ENCODE results near the gene YY1. TPM values are rescaled to one million over a fixed set of nuclear protein-coding genes. Genes with fewer than 3 reads are reported as not detected.

YY1 gene
- total RNA-seq: 37.8 and 39.7 TPM in 2 replicates

GRCh38 chr14:100238419-100239210 is at the start of gene YY1:
YY1 (plus strand) TSS chr14:100239144; CDS start chr14:100239245, 101 bp downstream.

GRCh38 chr14:100306101-100306997 is 67.4 kb downstream of the YY1 start, which contains the start of gene SLC25A29:
SLC25A29 (minus strand) TSS chr14:100306444; CDS start chr14:100306232, 212 bp downstream.

GRCh38 chr14:100323121-100323941 is 84.4 kb downstream of the YY1 start, which contains the start of gene SLC25A47:
SLC25A47 (plus strand) TSS chr14:100323339; CDS start chr14:100323415, 76 bp downstream.

Other genes with a start within 250 kb of the YY1 start
- gene EVL, start 173.7 kb upstream of the YY1 start, total RNA-seq: 5.0 and 13.2 TPM in 2 replicates
- gene DEGS2, start 79.5 kb upstream of the YY1 start, total RNA-seq: under 0.01 and 0.28 TPM in 2 replicates
- gene SLC25A29, start 67.3 kb downstream of the YY1 start, total RNA-seq: 6.3 and 24.2 TPM in 2 replicates
- under 0.01 TPM in 1 of 2 replicates, not detected in the other for gene SLC25A47, start 84.2 kb downstream of the YY1 start, total RNA-seq
- 11.7 and 13.5 TPM in 2 replicates for gene WDR25, start 137.3 kb downstream of the YY1 start, total RNA-seq